ENCODE results near the gene RAET1L. TPM values are rescaled to one million over a fixed set of nuclear protein-coding genes. Genes with fewer than 3 reads are reported as not detected.

RAET1L gene
- polyA plus RNA-seq, 1 donor (not counting 4 experiments of a cell fraction or from before 2014, with no cell fraction given) = 6.9 TPM

GRCh38 chr6:150046943-150047342, 21.6 kb upstream of the RAET1L start:
- H3K9me1 ChIP-seq (ENCODE audit: control insufficient read depth, extremely low read depth, insufficient read depth, low read length) = no peaks in the 10 kb centered on the region

GRCh38 chr6:150044621-150045145, 19.4 kb upstream of the RAET1L start:
- FAIRE-seq = no peak
- dilution Hi-C loops (cut with MboI; ENCODE audit: extremely low pct_ligation_motif_present, low sequenced_read_pairs) = no loop called here
- Histone ChIP-seq H4K20me1 (ENCODE audit: control insufficient read depth, extremely low read depth, insufficient read depth, low read length) (no peaks in the 10 kb centered on the region), H3K4me1 (ENCODE audit: control insufficient read depth, extremely low read depth, insufficient read depth, low read length) (no peaks in the 10 kb centered on the region), H3K36me3 (ENCODE audit: control insufficient read depth in 2 of 2, extremely low read depth in 1 of 2, insufficient read depth in 2 of 2, low read length in 2 of 2) (no peaks in the 10 kb centered on the region), H3K4me2 (ENCODE audit: control insufficient read depth, extremely low read depth, insufficient read depth, low read depth, low read length) (no peak overlapping the region), H3K4me3 (ENCODE audit: control insufficient read depth in 2 of 3, extremely low read depth in 1 of 3, insufficient read depth in 2 of 3, low read depth in 1 of 3, low read length in 3 of 3) (no peak overlapping the region), H3K79me2 (ENCODE audit: control insufficient read depth, insufficient read depth, low read length) (no peaks in the 10 kb centered on the region), H2AFZ (ENCODE audit: control insufficient read depth, low read length) (no peak overlapping the region), H3K27ac (ENCODE audit: control insufficient read depth, insufficient read depth, low read length) (no peak overlapping the region), H3K27me3 (ENCODE audit: control insufficient read depth, extremely low read depth, insufficient read depth, low read length) (peaks cover 15% of the 10 kb centered on the region), H3K9ac (ENCODE audit: control insufficient read depth, extremely low read depth, insufficient read depth, low read length) (no peak overlapping the region), H3K9me1 (ENCODE audit: control insufficient read depth, extremely low read depth, insufficient read depth, low read length) (no peaks in the 10 kb centered on the region), H3K9me3 (ENCODE audit: control insufficient read depth, low read depth, low read length) (no peaks in the 10 kb centered on the region)
- DNase-seq (ENCODE audit: low read depth, low spot score) = no peak
- TF ChIP-seq CTCF (optimal IDR thresholded peaks at IDR 0.05 in 1 of 3, IDR thresholded peaks at IDR 0.05 in 1 of 3, conservative IDR thresholded peaks at IDR 0.05 in 1 of 3; ENCODE audit: extremely low read depth in 1 of 3, insufficient read depth in 2 of 3, low read length in 3 of 3) (no peak), EZH2 (IDR thresholded peaks at IDR 0.05; ENCODE audit: low read length) (no peak)

More at GRCh38 chr6:150046943-150047342, 21.6 kb upstream of the RAET1L start:
- no peak overlapping the region for H3K4me3 ChIP-seq (ENCODE audit: control insufficient read depth in 2 of 3, extremely low read depth in 1 of 3, insufficient read depth in 2 of 3, low read depth in 1 of 3, low read length in 3 of 3)
- dilution Hi-C loops (cut with MboI; ENCODE audit: extremely low pct_ligation_motif_present, low sequenced_read_pairs) = no loop called here
- no peak overlapping the region for H2AFZ ChIP-seq (ENCODE audit: control insufficient read depth, low read length)
- no peak overlapping the region for H3K4me2 ChIP-seq (ENCODE audit: control insufficient read depth, extremely low read depth, insufficient read depth, low read depth, low read length)
- FAIRE-seq (no peak), DNase-seq (ENCODE audit: low read depth, low spot score) (no peak)
- H3K4me1 ChIP-seq (ENCODE audit: control insufficient read depth, extremely low read depth, insufficient read depth, low read length) = no peaks in the 10 kb centered on the region
- no peak overlapping the region for H3K9ac ChIP-seq (ENCODE audit: control insufficient read depth, extremely low read depth, insufficient read depth, low read length)
- no peak overlapping the region for H3K27ac ChIP-seq (ENCODE audit: control insufficient read depth, insufficient read depth, low read length)
- H4K20me1 ChIP-seq (ENCODE audit: control insufficient read depth, extremely low read depth, insufficient read depth, low read length) = no peaks in the 10 kb centered on the region
- no peaks in the 10 kb centered on the region for H3K36me3 ChIP-seq (ENCODE audit: control insufficient read depth in 2 of 2, extremely low read depth in 1 of 2, insufficient read depth in 2 of 2, low read length in 2 of 2)
- TF ChIP-seq EZH2 (IDR thresholded peaks at IDR 0.05; ENCODE audit: low read length) (no peak), CTCF (optimal IDR thresholded peaks at IDR 0.05 in 1 of 3, IDR thresholded peaks at IDR 0.05 in 1 of 3, conservative IDR thresholded peaks at IDR 0.05 in 1 of 3; ENCODE audit: extremely low read depth in 1 of 3, insufficient read depth in 2 of 3, low read length in 3 of 3) (no peak)
- H3K9me3 ChIP-seq (ENCODE audit: control insufficient read depth, low read depth, low read length) = no peaks in the 10 kb centered on the region
- H3K27me3 ChIP-seq (ENCODE audit: control insufficient read depth, extremely low read depth, insufficient read depth, low read length) = peaks cover 3% of the 10 kb centered on the region
- no peaks in the 10 kb centered on the region for H3K79me2 ChIP-seq (ENCODE audit: control insufficient read depth, insufficient read depth, low read length)
